Measurements from ENCODE around the gene CHRNG.

Gene CHRNG

GRCh38 chr2:232587512-232587911, 48.0 kb downstream of the CHRNG start:
- no peak overlapping the region for H3K4me3 ChIP-seq (replicated peaks; ENCODE audit: low read depth, low read length)
- TF ChIP-seq CTCF (IDR thresholded peaks at IDR 0.05; ENCODE audit: low read length, missing control alignments), result no peak
- DNase-seq (ENCODE audit: low read depth), result no peak

- DNase-seq (ENCODE audit: low read depth), result no peak
- H3K4me3 ChIP-seq (replicated peaks; ENCODE audit: low read depth, low read length), result no peak overlapping the region
- TF ChIP-seq CTCF (IDR thresholded peaks at IDR 0.05; ENCODE audit: low read length, missing control alignments), result no peak
Measured at GRCh38 chr2:232588031-232588430, 48.5 kb downstream of the CHRNG start.

GRCh38 chr2:232588680-232589585, 49.4 kb downstream of the CHRNG start:
- DNase-seq (ENCODE audit: low read depth), result peak; percentile 83
- no peak for TF ChIP-seq CTCF (IDR thresholded peaks at IDR 0.05; ENCODE audit: low read length, missing control alignments)
- no peak overlapping the region for H3K4me3 ChIP-seq (replicated peaks; ENCODE audit: low read depth, low read length)

DNA sequence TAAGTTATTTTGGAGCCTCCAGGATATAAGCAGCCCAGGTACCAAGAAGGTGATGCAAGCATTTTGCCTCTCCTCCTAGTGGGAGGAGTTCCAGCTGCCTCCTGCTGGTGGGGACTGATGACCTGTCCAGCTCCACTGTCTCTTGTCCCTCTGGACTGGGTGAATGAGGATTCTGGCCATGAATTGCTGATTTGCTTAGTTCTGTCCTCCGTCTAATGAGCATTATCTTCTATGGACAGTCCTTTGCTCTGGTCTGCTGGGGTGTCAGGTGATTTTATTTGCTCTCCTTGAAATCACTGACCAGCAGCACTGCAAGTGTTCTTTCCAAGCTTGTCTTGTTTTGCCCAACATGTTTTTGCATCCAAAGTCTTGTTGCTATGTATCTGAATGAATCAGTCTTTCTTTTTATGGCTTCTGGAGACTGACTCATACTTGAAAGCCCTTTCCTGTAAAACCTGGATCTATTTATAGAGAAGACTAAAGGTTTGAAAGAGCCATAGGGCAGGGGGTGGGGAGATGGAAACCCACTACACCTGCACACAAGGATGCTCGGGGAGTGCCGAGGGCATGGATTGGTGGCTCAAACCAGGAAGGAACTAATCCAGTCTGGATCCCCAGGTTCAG, 53.4 kb downstream of the CHRNG start:
- H3K4me3 ChIP-seq (replicated peaks; ENCODE audit: low read depth, low read length), result no peak overlapping the region
- peak; percentile 14 for TF ChIP-seq CTCF (IDR thresholded peaks at IDR 0.05; ENCODE audit: low read length, missing control alignments)
- DNase-seq (ENCODE audit: low read depth), result peak; percentile 80

DNA sequence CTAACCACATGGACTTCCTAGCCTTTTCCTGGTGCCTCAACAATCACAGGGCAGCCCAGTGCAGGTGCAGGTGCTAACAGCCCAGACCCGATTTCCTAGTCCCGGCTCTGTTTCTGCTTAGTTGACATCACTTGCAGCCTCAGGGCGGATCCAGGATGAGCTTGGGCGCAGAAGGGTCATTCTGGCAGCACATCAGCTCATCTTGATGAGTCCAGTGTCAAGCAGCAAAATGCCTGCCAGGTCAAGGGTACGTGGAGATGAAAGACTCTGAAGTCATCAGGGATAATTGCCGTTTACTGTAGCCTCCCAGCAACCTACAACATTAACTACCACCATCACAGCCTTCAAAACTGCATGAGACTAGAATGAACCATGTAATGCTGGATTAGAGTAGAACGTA, 54.5 kb downstream of the CHRNG start:
- DNase-seq (ENCODE audit: low read depth), result no peak
- TF ChIP-seq CTCF (IDR thresholded peaks at IDR 0.05; ENCODE audit: low read length, missing control alignments), result no peak
- H3K4me3 ChIP-seq (replicated peaks; ENCODE audit: low read depth, low read length), result no peak overlapping the region
